ENCODE measurements around the gene MCRIP2.

The MCRIP2 gene

DNA sequence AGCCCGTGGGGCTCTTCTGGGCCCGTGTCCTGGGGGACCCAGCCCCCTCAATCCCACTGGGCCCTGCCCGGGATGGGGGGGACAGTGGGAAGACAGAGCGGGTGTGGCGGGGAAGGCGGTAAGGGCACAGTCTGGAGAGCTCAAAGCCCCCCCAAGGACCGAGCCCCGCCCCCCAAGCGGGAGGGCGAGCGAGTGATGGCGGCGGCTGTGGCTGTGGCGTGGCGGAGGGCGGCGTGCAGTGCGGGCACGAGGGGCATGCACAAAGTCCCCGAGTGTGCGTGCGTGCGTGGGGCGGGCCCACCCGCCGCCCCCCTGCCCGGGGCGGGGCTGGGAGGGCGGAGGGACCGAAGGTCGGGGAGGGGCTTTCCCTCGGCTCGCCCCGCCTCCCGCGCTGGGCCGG lies 52.1 kb downstream of the MCRIP2 start:
- Histone ChIP-seq H3K27me3 (ENCODE audit: insufficient read depth, low read length) (no peaks in the 10 kb centered on the region; the same call in 1 of the 2 replicates), H4K20me1 (ENCODE audit: insufficient read depth, low read length) (no peaks in the 10 kb centered on the region), H3K4me1 (ENCODE audit: insufficient read depth, low read length, severe bottlenecking) (peaks cover 37% of the 10 kb centered on the region), H3K9ac (ENCODE audit: low read length) (no peak overlapping the region; the same call in 1 of the 2 replicates), H3K79me2 (ENCODE audit: insufficient read depth, low read length) (no peaks in the 10 kb centered on the region), H3K4me3 (ENCODE audit: low read depth, low read length, poor library complexity, severe bottlenecking) (peak overlapping the region; percentile 70), H2AFZ (ENCODE audit: low read length) (no peak overlapping the region), H3K9me2 (ENCODE audit: low read depth, low read length) (no peaks in the 10 kb centered on the region), H3K4me2 (ENCODE audit: low read length) (peak overlapping the region; percentile 94), H3K9me3 (ENCODE audit: low read length) (no peaks in the 10 kb centered on the region), H3K36me3 (ENCODE audit: insufficient read depth, low read length) (no peaks in the 10 kb centered on the region), H3K27ac (ENCODE audit: low read depth, low read length, poor library complexity, severe bottlenecking) (no peak overlapping the region), H3F3A (ENCODE audit: insufficient read depth, low read length) (no peaks in the 10 kb centered on the region)
- TF ChIP-seq, protein P1, sequence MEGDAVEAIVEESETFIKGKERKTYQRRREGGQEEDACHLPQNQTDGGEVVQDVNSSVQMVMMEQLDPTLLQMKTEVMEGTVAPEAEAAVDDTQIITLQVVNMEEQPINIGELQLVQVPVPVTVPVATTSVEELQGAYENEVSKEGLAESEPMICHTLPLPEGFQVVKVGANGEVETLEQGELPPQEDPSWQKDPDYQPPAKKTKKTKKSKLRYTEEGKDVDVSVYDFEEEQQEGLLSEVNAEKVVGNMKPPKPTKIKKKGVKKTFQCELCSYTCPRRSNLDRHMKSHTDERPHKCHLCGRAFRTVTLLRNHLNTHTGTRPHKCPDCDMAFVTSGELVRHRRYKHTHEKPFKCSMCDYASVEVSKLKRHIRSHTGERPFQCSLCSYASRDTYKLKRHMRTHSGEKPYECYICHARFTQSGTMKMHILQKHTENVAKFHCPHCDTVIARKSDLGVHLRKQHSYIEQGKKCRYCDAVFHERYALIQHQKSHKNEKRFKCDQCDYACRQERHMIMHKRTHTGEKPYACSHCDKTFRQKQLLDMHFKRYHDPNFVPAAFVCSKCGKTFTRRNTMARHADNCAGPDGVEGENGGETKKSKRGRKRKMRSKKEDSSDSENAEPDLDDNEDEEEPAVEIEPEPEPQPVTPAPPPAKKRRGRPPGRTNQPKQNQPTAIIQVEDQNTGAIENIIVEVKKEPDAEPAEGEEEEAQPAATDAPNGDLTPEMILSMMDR (IDR thresholded peaks at IDR 0.05; ENCODE audit: low read length): no peak
- TF ChIP-seq EZH2 (IDR thresholded peaks at IDR 0.05; ENCODE audit: borderline replicate concordance, low read length): no peak

DNA sequence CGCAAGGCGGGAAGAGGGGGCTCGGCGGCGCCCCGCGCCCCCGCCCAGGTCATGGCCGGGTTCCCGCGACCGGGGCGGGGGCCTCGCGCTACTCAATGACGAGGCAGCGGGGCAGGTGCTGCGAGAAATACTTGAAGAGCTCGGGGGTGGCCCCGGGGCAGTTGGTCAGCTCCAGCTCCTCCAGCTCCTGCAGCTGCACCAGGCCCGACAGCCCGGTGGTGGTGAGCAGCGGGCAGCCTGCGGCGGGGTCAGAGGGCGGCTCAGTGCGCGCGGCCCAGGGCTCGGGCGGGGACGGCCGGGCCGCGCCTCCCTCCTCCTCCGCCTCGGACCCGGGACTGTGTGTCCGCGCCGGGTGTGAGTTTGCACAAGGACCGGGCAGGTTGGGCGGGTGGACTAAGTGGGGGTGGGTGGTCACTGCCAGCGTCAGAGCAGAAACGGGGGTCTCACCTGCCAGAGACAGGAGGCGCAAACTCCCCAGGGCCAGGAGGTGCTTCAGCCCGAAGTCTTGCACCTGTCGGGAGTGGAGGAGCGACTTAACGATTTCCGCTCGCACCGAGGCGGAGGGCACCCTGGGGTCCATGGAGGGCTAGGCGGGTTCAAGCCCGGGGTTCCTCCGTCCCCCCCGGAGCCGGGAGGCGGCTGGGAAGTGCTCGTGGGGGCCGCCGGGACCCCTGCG lies 52.7 kb downstream of the MCRIP2 start:
- no peaks in the 10 kb centered on the region for H3K9me2 ChIP-seq (ENCODE audit: low read depth, low read length)
- no peaks in the 10 kb centered on the region for H4K20me1 ChIP-seq (ENCODE audit: insufficient read depth, low read length)
- no peaks in the 10 kb centered on the region for H3F3A ChIP-seq (ENCODE audit: insufficient read depth, low read length)
- peaks cover 31% of the 10 kb centered on the region for H3K4me1 ChIP-seq (ENCODE audit: insufficient read depth, low read length, severe bottlenecking)
- no peaks in the 10 kb centered on the region for H3K36me3 ChIP-seq (ENCODE audit: insufficient read depth, low read length)
- no peaks in the 10 kb centered on the region for H3K79me2 ChIP-seq (ENCODE audit: insufficient read depth, low read length)
- H3K27ac ChIP-seq (ENCODE audit: low read depth, low read length, poor library complexity, severe bottlenecking): no peak overlapping the region
- peak overlapping the region; percentile 67 for H3K9ac ChIP-seq (ENCODE audit: low read length)
- H3K4me3 ChIP-seq (ENCODE audit: low read depth, low read length, poor library complexity, severe bottlenecking): peak overlapping the region; percentile 70
- no peak overlapping the region for H2AFZ ChIP-seq (ENCODE audit: low read length)
- peak overlapping the region; percentile 94 for H3K4me2 ChIP-seq (ENCODE audit: low read length)
- no peaks in the 10 kb centered on the region for H3K9me3 ChIP-seq (ENCODE audit: low read length)
- TF ChIP-seq EZH2 (IDR thresholded peaks at IDR 0.05; ENCODE audit: borderline replicate concordance, low read length): no peak
- TF ChIP-seq, protein P1 (IDR thresholded peaks at IDR 0.05; ENCODE audit: low read length): no peak
- no peaks in the 10 kb centered on the region; the same call in 1 of the 2 replicates for H3K27me3 ChIP-seq (ENCODE audit: insufficient read depth, low read length)

DNA sequence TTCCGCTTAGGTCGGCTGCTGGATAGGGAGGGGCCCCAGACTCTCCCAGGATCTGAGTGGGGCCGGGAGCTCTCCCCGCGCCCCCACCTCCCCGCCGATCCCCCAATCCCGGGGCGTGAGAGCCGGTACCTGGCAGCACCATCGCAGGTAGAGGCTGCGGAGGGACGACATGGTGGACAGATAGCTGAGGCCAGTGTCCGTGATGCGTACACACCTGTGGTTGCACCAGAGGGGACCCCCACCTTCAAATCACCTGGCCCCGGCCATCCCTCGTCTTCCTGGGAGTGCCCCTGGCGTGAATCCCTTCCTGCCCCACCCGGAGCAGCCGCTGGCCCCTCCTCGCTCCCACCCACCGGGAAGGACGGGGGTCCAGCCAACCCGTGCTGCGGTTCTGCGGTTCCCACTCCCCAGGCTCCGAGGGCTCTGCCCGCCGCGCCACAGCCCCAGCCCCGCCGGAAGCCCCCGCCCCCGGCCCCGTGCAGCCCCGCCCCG lies 53.3 kb downstream of the MCRIP2 start:
- H4K20me1 ChIP-seq (ENCODE audit: insufficient read depth, low read length): no peaks in the 10 kb centered on the region
- peaks cover 26% of the 10 kb centered on the region for H3K4me1 ChIP-seq (ENCODE audit: insufficient read depth, low read length, severe bottlenecking)
- no peak overlapping the region for H2AFZ ChIP-seq (ENCODE audit: low read length)
- H3K9me2 ChIP-seq (ENCODE audit: low read depth, low read length): no peaks in the 10 kb centered on the region
- H3K4me3 ChIP-seq (ENCODE audit: low read depth, low read length, poor library complexity, severe bottlenecking): peak overlapping the region; percentile 70
- no peaks in the 10 kb centered on the region for H3F3A ChIP-seq (ENCODE audit: insufficient read depth, low read length)
- no peak overlapping the region for H3K27ac ChIP-seq (ENCODE audit: low read depth, low read length, poor library complexity, severe bottlenecking)
- no peaks in the 10 kb centered on the region for H3K79me2 ChIP-seq (ENCODE audit: insufficient read depth, low read length)
- peak overlapping the region; percentile 94 for H3K4me2 ChIP-seq (ENCODE audit: low read length)
- peak overlapping the region; percentile 67 for H3K9ac ChIP-seq (ENCODE audit: low read length)
- no peaks in the 10 kb centered on the region for H3K36me3 ChIP-seq (ENCODE audit: insufficient read depth, low read length)
- H3K9me3 ChIP-seq (ENCODE audit: low read length): no peaks in the 10 kb centered on the region
- H3K27me3 ChIP-seq (ENCODE audit: insufficient read depth, low read length): no peaks in the 10 kb centered on the region; the same call in 1 of the 2 replicates
- TF ChIP-seq, protein P1 (IDR thresholded peaks at IDR 0.05; ENCODE audit: low read length): no peak
